Stimulated activated CD4-positive, alpha-beta T cell treated with anti-CD3 and anti-CD28 coated beads, TNF-alpha, amount 100 ng/mL, for 48 hours (primary cell): Measurements from ENCODE around the gene AP3S2.
"Not testable (repeated sequence)": the region's sequence is repeated elsewhere in the genome, so short reads cannot be mapped to it uniquely, and the experiment has no call there.

Experiments
- DNase-seq, 3 donors: peaks; one replicate each; pipeline ENCODE4 v3.0.0-alpha.2; 2020; ENCODE audit warnings: low read depth in 3 of 3

The AP3S2 gene

GRCh38 chr15:89864958-89865739 lies 28.6 kb downstream of the AP3S2 start:
- no peak for DNase-seq

GRCh38 chr15:89863918-89864317 lies 29.9 kb downstream of the AP3S2 start:
- DNase-seq, result no peak

- DNase-seq, result no peak
Measured at GRCh38 chr15:89860891-89861290, 32.9 kb downstream of the AP3S2 start.

GRCh38 chr15:89860431-89860830 lies 33.4 kb downstream of the AP3S2 start:
- DNase-seq, result no peak

DNA sequence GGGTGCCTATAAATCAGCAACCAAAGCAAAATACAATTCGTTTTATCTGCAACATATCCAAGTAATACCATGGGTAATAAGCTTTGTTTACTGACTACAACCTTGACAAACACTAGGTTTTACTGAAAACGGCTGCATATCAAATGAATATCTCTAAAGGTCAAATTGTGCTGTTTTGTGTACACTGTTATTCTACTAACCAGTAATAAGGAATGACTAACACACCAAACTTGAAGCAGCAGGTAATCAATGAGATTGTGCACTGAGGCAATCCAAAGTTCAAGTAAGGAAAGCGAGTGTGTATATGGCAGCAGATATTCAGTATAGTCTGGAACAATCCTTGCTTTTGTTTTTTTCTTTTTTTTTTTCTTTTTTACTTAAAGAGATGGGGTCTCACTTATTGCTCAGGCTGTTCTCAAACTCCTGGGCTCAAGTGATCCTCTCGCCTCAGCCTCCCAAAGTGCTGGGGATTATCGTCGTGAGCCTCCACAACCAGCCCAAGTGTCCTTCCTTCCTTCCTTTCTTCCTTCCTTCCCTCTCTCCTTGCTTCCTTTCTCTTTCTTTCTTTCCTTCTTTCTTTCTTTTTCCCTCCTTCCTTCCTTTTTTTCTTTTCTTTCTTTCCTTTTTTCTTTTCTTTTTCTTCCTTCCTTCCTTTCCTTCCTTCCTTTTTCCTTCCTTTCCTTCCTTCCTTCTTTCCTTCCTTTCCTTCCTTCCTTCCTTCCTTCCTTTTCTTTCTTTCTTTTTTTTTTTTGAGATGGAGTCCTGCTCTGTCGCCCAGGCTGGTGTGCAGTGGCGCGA lies 34.9 kb downstream of the AP3S2 start:
- DNase-seq, result no peak

DNA sequence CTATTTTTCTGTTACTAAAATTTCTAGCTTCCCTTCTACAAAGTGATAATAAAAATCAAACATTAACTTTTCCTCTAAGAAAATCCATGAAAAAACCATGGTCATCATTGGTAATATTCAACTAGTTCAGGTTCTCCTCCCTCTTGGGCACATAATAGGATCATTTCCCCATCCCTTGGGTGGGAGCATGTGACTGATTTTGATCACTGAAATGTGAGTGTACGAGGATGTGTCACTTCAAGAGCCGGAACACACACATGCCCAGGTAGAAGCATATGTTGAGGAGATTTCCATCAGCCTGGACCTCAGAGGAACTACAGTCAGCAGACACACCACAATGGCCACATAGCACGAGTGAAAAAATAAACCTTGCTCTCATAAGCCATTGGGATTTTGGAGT lies 36.1 kb downstream of the AP3S2 start:
- DNase-seq, result no peak

DNA sequence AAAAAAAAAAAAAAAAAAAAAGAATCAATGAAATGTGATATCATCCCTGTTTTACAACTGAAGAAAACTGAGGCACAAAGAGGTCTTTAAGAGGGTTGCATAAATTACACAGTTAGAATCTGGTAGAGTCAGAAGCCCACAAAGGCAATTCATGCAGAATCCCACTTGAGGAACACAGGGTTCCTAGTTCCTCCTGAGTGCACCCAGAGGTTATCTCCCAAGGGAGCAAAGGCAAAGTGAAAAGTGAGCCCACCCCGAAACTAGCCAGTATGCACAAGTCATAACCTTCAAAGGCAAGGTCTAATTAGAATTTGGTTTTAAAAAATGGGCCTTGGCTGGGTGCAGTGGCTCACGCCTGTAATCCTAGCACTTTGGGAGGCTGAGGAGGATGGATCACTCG lies 37.8 kb downstream of the AP3S2 start:
- no peak for DNase-seq

GRCh38 chr15:89854863-89855262 lies 38.9 kb downstream of the AP3S2 start:
- not testable (repeated sequence) for DNase-seq

DNA sequence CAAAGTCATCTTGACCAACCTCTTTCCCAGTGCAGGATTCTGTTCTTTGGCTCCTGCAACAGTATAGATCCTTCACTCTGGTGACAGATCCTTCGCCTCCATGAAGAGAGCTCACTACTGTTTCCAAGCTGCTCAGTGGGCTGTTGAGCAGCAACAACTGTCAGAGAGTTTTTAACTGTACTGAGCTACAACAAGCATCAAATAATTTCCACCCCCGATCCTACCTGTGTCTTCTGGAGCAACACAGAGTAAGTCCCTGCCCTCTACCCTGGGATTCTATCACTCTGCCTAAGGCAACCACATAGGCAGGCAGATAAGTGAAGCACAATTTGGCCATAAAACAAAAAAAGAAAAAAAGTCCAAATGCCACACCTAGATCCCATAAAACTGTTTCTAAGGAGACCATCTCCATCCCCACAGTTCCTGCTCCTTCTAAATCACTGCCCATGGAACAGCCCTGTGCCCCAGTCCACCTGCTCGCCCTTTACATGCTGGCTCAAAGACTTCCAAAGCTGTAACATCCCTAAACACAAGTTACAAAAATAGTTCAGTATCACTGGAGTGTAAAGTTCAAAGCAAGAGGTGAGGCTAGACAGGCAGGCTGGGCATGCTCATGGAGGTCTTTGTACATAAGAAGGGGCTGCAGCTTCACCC lies 41.3 kb downstream of the AP3S2 start:
- DNase-seq, result no peak

DNA sequence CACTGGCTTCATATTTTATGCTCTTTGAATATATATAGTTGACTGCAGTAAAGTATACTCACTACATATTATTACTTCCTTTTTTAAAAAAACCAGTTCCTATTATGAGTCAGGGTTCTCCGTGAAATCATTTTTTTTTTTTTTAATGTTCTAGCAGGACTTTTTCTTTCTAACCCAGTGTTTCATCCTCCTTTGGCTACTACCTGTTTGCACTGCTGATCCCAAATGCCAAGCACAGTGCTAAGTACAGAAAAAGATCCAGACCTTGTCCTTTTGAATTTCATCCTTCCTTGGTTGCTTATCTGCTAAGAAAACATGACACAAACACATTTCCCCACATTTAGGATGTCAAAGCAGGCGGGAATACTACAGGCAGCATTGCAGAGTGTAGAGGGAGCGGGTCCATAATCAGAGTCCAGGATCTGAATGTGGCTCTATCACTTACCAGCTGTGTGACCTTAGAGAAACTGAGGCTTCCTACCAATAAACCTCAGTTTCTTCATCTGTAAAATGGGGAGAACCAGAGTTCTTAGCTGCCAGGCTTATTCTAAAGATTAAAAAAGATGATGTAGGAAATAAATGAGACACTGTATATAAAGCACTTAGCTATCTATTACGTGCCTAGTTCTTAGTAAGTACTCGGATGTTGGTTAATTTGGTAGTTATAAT lies 42.0 kb downstream of the AP3S2 start:
- no peak for DNase-seq

DNA sequence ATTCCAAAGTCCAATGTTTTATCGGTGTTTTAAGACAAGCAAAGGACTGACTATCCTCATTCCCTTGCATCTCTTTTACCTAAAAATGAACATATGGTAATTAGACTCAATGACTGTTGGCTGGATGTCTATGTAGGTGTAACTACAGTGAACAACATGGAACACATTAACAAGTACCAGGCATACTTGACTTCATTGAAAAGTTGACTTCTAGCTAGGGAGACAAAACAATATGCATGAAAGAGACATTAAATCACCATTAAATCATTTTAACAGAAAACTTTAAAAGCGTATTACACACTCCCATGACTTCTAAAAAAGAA lies 44.9 kb downstream of the AP3S2 start:
- DNase-seq, result no peak

GRCh38 chr15:89847101-89847500 lies 46.7 kb downstream of the AP3S2 start:
- no peak for DNase-seq

- no peak for DNase-seq
Measured at GRCh38 chr15:89845305-89845893, 48.4 kb downstream of the AP3S2 start.

DNA sequence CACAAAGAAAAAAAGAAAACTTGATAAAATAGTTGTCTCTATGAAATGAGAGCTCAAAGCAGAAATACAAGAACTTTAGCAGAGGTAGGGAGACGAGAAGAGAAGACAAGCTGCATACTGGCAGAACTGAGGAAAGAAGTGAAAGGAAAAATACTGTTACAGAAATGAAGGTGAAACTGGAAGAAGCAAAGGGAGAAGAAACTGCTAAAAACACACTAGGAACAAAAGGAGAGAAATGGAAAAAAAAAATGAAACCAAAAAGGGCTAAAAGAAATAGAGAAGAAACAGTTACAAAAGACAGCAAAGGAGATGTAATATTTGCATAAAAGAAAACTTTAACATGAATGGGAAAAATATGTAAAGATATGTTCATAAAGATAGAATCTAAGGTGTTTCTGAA lies 51.8 kb downstream of the AP3S2 start:
- no peak for DNase-seq

DNA sequence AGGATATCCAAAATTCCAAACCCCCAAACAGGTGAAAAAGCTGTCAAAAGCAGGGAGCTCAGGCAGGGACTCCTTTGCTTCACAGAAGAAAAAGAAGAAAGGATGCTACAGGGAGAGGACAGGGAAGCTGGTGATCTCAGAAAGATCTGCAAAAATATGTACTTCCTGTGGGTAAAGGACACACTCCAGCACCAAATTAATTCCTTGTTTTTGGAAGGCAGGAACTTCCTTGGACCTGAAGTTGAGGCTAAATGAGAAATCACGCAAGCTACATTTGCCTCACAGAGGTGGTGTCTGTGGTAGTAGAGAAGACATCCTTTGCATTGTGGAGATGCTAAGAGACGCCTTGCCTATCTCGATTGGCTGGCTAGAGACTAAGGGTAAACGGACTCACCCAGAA lies 52.5 kb downstream of the AP3S2 start:
- DNase-seq, result no peak

- DNase-seq, result no peak
Measured at GRCh38 chr15:89839167-89839810, 54.5 kb downstream of the AP3S2 start.

DNA sequence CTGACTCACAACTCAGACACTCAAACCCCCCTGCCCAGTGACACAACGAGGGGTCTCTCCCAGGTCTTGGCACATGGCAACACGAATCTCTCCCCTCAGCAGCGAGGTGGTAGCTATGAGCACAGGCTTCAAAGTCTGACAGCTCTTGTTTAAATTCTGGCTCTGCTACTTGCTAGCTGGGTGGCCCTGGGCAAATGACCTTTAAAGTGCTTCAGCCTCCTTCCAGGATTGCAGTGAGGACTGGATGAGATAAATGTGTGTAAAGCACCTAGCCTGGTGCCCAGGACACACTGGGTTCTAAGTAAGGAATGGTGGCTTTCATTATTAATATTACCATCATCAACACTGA lies 56.0 kb downstream of the AP3S2 start:
- DNase-seq, result no peak

GRCh38 chr15:89837134-89837829 lies 56.5 kb downstream of the AP3S2 start:
- DNase-seq, result no peak

- DNase-seq, result no peak
Measured at GRCh38 chr15:89836267-89837133, 57.3 kb downstream of the AP3S2 start.

DNA sequence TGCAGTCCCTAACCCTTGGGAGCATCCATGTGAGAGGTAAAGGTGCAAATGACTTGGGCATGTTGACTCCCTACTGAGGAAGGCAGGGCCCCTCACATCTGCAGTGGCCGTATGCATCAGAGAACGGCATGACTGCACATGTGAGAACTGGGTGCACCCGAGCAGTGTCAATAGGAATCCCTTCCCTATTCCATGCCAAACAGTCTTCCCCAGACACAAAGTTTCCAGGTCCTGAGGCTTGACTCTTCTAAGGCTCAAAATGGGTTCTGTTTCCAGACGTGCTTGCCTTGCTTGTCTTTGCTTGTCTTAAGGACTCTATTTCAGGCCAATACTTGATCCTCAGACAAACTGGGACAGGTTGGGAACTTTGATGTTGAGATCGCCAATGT lies 58.6 kb downstream of the AP3S2 start:
- no peak for DNase-seq
